ENCODE data around the gene GALNT17.

The GALNT17 gene

DNA sequence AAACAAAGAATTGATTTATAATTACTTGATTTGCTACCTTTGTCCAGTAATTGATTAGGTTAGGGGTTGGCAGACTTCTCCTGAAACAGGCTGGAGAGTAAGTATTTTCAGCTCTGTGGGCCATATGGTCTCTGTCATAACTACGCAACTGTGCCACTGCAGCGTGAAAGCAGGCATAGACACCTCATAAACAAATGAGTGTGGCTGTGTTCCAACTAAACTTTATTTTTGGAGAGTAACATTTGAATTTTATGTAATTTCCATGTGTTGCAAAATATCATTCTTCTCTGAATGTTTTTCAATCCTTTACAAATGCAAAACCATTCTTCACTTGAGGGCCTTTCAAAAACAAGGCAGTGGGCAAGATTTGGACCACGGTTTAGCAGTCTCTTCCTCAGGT, 76.9 kb downstream of the GALNT17 start:
- TF ChIP-seq POLR2AphosphoS5 (IDR thresholded peaks at IDR 0.05; ENCODE audit: low read depth, low read length), result no peak
- no peak for TF ChIP-seq TAF1 (IDR thresholded peaks at IDR 0.05; ENCODE audit: borderline replicate concordance, insufficient read depth, low read length)
- no peak for TF ChIP-seq SIN3A (IDR thresholded peaks at IDR 0.05; ENCODE audit: borderline replicate concordance, insufficient read depth, low read length)
- no peak for TF ChIP-seq FOXP2 (optimal IDR thresholded peaks at IDR 0.05; ENCODE audit: borderline replicate concordance, extremely low read depth, extremely low read length, insufficient read depth)
- TF ChIP-seq, protein P1, sequence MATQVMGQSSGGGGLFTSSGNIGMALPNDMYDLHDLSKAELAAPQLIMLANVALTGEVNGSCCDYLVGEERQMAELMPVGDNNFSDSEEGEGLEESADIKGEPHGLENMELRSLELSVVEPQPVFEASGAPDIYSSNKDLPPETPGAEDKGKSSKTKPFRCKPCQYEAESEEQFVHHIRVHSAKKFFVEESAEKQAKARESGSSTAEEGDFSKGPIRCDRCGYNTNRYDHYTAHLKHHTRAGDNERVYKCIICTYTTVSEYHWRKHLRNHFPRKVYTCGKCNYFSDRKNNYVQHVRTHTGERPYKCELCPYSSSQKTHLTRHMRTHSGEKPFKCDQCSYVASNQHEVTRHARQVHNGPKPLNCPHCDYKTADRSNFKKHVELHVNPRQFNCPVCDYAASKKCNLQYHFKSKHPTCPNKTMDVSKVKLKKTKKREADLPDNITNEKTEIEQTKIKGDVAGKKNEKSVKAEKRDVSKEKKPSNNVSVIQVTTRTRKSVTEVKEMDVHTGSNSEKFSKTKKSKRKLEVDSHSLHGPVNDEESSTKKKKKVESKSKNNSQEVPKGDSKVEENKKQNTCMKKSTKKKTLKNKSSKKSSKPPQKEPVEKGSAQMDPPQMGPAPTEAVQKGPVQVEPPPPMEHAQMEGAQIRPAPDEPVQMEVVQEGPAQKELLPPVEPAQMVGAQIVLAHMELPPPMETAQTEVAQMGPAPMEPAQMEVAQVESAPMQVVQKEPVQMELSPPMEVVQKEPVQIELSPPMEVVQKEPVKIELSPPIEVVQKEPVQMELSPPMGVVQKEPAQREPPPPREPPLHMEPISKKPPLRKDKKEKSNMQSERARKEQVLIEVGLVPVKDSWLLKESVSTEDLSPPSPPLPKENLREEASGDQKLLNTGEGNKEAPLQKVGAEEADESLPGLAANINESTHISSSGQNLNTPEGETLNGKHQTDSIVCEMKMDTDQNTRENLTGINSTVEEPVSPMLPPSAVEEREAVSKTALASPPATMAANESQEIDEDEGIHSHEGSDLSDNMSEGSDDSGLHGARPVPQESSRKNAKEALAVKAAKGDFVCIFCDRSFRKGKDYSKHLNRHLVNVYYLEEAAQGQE (IDR thresholded peaks at IDR 0.05; ENCODE audit: insufficient read depth in 1 of 2, low read depth in 2 of 2, low read length in 2 of 2), result no peak

DNA sequence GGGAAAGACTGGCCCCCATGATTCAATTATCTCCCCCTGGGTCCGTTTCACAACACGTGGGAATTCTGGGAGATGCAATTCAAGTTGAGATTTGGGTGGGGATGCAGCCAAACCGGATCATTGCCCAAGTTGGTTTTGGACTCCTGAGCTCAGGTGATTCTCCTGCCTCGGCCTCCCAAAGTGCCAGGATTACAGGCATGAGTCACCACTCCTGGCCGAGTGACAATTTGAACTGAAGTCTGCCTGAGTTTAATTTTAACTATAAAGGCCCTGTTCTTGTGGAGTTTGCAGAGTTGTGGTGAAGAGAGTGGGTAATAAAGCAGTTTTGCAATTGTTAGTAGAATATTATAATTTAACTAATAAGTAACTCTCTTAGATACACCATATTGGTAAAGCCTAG, 78.3 kb downstream of the GALNT17 start:
- no peak for TF ChIP-seq POLR2AphosphoS5 (IDR thresholded peaks at IDR 0.05; ENCODE audit: low read depth, low read length)
- no peak for TF ChIP-seq TAF1 (IDR thresholded peaks at IDR 0.05; ENCODE audit: borderline replicate concordance, insufficient read depth, low read length)
- TF ChIP-seq, protein P1 (IDR thresholded peaks at IDR 0.05; ENCODE audit: insufficient read depth in 1 of 2, low read depth in 2 of 2, low read length in 2 of 2), result no peak
- no peak for TF ChIP-seq SIN3A (IDR thresholded peaks at IDR 0.05; ENCODE audit: borderline replicate concordance, insufficient read depth, low read length)
- no peak for TF ChIP-seq FOXP2 (optimal IDR thresholded peaks at IDR 0.05; ENCODE audit: borderline replicate concordance, extremely low read depth, extremely low read length, insufficient read depth)

DNA sequence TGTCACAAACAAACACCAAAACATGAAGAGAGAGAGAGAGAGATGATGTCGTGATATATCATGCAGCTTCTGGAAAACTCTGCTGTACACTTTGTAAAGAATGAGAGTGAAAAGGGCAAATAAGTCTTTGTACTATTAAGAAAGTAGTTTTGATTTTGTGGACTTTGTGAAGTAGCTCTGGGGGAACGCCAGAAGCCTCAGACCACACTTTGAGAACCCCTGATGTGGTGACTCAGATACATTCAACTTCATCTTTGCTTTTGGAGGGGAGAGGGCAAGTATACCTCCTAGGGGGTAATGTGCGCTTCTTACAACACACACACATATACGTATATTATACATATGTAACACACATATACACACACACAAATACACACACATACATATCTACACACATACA, 84.3 kb downstream of the GALNT17 start:
- TF ChIP-seq FOXP2 (optimal IDR thresholded peaks at IDR 0.05; ENCODE audit: borderline replicate concordance, extremely low read depth, extremely low read length, insufficient read depth), result no peak
- no peak for TF ChIP-seq POLR2AphosphoS5 (IDR thresholded peaks at IDR 0.05; ENCODE audit: low read depth, low read length)
- no peak for TF ChIP-seq SIN3A (IDR thresholded peaks at IDR 0.05; ENCODE audit: borderline replicate concordance, insufficient read depth, low read length)
- TF ChIP-seq TAF1 (IDR thresholded peaks at IDR 0.05; ENCODE audit: borderline replicate concordance, insufficient read depth, low read length), result no peak
- TF ChIP-seq, protein P1 (IDR thresholded peaks at IDR 0.05; ENCODE audit: insufficient read depth in 1 of 2, low read depth in 2 of 2, low read length in 2 of 2), result no peak

- TF ChIP-seq TAF1 (IDR thresholded peaks at IDR 0.05; ENCODE audit: borderline replicate concordance, insufficient read depth, low read length), result no peak
- TF ChIP-seq FOXP2 (optimal IDR thresholded peaks at IDR 0.05; ENCODE audit: borderline replicate concordance, extremely low read depth, extremely low read length, insufficient read depth), result no peak
- TF ChIP-seq, protein P1 (IDR thresholded peaks at IDR 0.05; ENCODE audit: insufficient read depth in 1 of 2, low read depth in 2 of 2, low read length in 2 of 2), result no peak
- no peak for TF ChIP-seq POLR2AphosphoS5 (IDR thresholded peaks at IDR 0.05; ENCODE audit: low read depth, low read length)
- TF ChIP-seq SIN3A (IDR thresholded peaks at IDR 0.05; ENCODE audit: borderline replicate concordance, insufficient read depth, low read length), result no peak
These were observed 88.3 kb downstream of the GALNT17 start for GRCh38 chr7:71220210-71220695.

GRCh38 chr7:71221049-71221448, 89.1 kb downstream of the GALNT17 start:
- no peak for TF ChIP-seq FOXP2 (optimal IDR thresholded peaks at IDR 0.05; ENCODE audit: borderline replicate concordance, extremely low read depth, extremely low read length, insufficient read depth)
- TF ChIP-seq, protein P1 (IDR thresholded peaks at IDR 0.05; ENCODE audit: insufficient read depth in 1 of 2, low read depth in 2 of 2, low read length in 2 of 2), result no peak
- no peak for TF ChIP-seq TAF1 (IDR thresholded peaks at IDR 0.05; ENCODE audit: borderline replicate concordance, insufficient read depth, low read length)
- no peak for TF ChIP-seq SIN3A (IDR thresholded peaks at IDR 0.05; ENCODE audit: borderline replicate concordance, insufficient read depth, low read length)
- no peak for TF ChIP-seq POLR2AphosphoS5 (IDR thresholded peaks at IDR 0.05; ENCODE audit: low read depth, low read length)
